CD4-positive, alpha-beta T cell (primary cell): Measurements from ENCODE around the gene HSDL2. TPM values are rescaled to one million over a fixed set of nuclear protein-coding genes. Genes with fewer than 3 reads are reported as not detected.

Experiments
- ATAC-seq: fragments of 200-7000 bp; cut with Tn5 transposase; one replicate; pipeline ENCODE4 v1.10.0; 2022; ENCODE audit warnings: mild to moderate bottlenecking; ENCODE audit not compliant: poor library complexity
- CTCF ChIA-PET: fragments of 350-600 bp; sonication (Branson Sonifier 250); formaldehyde crosslinking; loops from one replicate; lab custom pipeline; 2021; ENCODE audit warnings: antibody characterized with exemption, inconsistent platforms; lab: Charles Lee
- POLR2A ChIA-PET: fragments of 350-600 bp; sonication (Branson Sonifier 250); formaldehyde crosslinking; loops from one replicate; lab custom pipeline; 2021; ENCODE audit warnings: antibody characterized with exemption, inconsistent platforms; lab: Charles Lee
- DNase-seq, 14 experiments: peaks; one replicate each; pipeline ENCODE4 v3.0.0-alpha.2; 2013 to 2020; ENCODE audit warnings: mixed read lengths in 2 of 14
- H3K27ac ChIP-seq, 2 donors: one replicate each; pipeline versions ENCODE4 v1.5.1 to v1.7.0; 2013; ENCODE audit warnings: low read length in 2 of 2, low read depth in 1 of 2, mild to moderate bottlenecking in 1 of 2
- H3K27me3 ChIP-seq, 2 experiments: 1 replicate in 1 of 2; 2 replicates in 1 of 2; pipeline versions ENCODE4 v1.6.1 to v1.7.0; 2013; ENCODE audit warnings: low read length in 2 of 2, control low read depth in 1 of 2, mild to moderate bottlenecking in 1 of 2, moderate library complexity in 1 of 2; ENCODE audit not compliant: insufficient read depth in 2 of 2, control insufficient read depth in 1 of 2
- H3K36me3 ChIP-seq: one replicate; pipeline ENCODE4 v1.6.1; 2013; ENCODE audit warnings: low read length, control low read depth; ENCODE audit not compliant: insufficient read depth
- H3K4me1 ChIP-seq: one replicate; pipeline ENCODE4 v1.6.1; 2013; ENCODE audit warnings: low read length, control low read depth; ENCODE audit not compliant: insufficient read depth
- H3K4me3 ChIP-seq: one replicate; pipeline ENCODE4 v1.5.1; 2013; ENCODE audit warnings: mild to moderate bottlenecking, low read length, moderate library complexity
- H3K9me3 ChIP-seq, 2 experiments: 1 replicate in 1 of 2; 2 replicates in 1 of 2; pipeline versions ENCODE4 v1.6.1 to v1.7.0; 2013; ENCODE audit warnings: low read length in 2 of 2, mild to moderate bottlenecking in 2 of 2, control low read depth in 1 of 2, moderate library complexity in 1 of 2; ENCODE audit not compliant: control insufficient read depth in 1 of 2, insufficient read depth in 1 of 2
- H3K27ac Mint-ChIP-seq: one replicate; pipeline ENCODE4 v1.8.0; 2020; ENCODE audit warnings: mixed read lengths
- H3K27me3 Mint-ChIP-seq: one replicate; pipeline ENCODE4 v1.8.0; 2021; ENCODE audit warnings: mixed read lengths
- H3K36me3 Mint-ChIP-seq: one replicate; pipeline ENCODE4 v1.8.0; 2021; ENCODE audit warnings: low read depth, mixed read lengths
- H3K4me1 Mint-ChIP-seq: one replicate; pipeline ENCODE4 v1.8.0; 2021; ENCODE audit warnings: low read depth, mixed read lengths
- H3K4me3 Mint-ChIP-seq: one replicate; pipeline ENCODE4 v1.8.0; 2020; ENCODE audit warnings: mild to moderate bottlenecking, mixed read lengths
- H3K9me3 Mint-ChIP-seq: one replicate; pipeline ENCODE4 v1.8.0; 2020; ENCODE audit warnings: mixed read lengths
- intact Hi-C, 2 experiments: fragments of 100-400 bp; cut with DNase I in 1 of 2; cut with micrococcal nuclease in 1 of 2; formaldehyde crosslinking; loops; one replicate each; pipeline versions ENCODE4 v1.15.1 to v1.9.0; 2023 to 2025; cut with DNase I, micrococcal nuclease
- polyA plus RNA-seq, 2 donors: library from polyadenylated mRNA; unstranded; fragments of 120-200 nt; gene quantifications; one replicate each; pipeline ENCODE4 v1.2.1, GENCODE V29; 2013
- total RNA-seq, 174 experiments: library from RNA in 2 of 174; stranded (reverse) in 2 of 174; gene quantifications; one replicate each; pipeline ENCODE4 v1.2.3 and lab custom pipeline; 2021 to 2026
- TF ChIP-seq, protein P1 (sequence below): fragments of 200-600 bp; IDR thresholded peaks from one replicate; pipeline ENCODE4 v1.8.0; 2022; ENCODE audit warnings: antibody characterized with exemption, mild to moderate bottlenecking

HSDL2 gene
- total RNA-seq (1 to 10 TPM; 3.8 to 4.9 TPM), total RNA-seq (lab: John Stamatoyannopoulos, UW) (3.2 to 45.6 (median 19.1) reads per million in 172 experiments)
- polyA plus RNA-seq (2013, experiment 1 of 2): 16.3 TPM
- polyA plus RNA-seq (2013, experiment 2 of 2): 13.8 TPM

DNA sequence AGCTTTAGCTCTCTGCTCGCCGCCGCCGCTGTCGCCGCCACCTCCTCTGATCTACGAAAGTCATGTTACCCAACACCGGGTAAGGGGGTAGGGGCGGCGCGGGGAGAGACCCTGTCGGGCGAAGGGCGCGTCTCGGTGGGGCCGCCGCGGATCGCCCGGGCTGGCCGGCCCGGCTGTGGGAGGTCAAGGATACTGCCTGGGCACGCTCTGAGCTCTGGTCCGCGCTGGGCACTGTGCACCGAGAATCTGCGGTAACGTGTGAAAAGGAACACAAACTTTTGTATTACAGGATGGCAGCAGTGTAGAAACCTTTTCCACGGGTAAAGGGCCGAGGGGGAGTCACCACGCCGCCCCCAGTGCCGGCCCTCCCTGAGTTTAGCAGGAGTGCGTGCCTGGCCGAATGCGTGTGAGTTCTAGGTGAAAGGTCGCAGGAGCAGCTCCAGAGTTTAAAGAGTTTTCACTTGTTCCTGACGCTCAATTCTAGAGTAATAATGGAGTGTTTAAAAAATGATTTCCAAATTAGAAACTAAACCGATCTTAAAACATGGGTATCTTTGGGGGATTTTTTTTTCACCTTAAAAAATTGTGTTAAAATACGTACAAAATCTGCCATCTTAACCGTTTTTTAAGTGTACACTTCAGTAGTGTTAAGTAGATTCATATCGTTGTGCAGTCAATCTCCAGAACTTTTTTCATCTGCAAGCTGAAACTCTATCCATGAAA, at the start of gene HSDL2:
HSDL2 (plus strand) TSS at position 7 of the 723 bp plus-strand sequence; CDS start at position 63, 56 bp downstream.
- H3K27me3 Mint-ChIP-seq: no peaks in the 10 kb centered on the region
- peaks cover 23% of the 10 kb centered on the region for H3K36me3 Mint-ChIP-seq
- no peaks in the 10 kb centered on the region for H3K27me3 ChIP-seq
- H3K4me3 ChIP-seq: peak within 1 kb of the TSS; percentile 98
- H3K4me3 Mint-ChIP-seq: peak within 1 kb of the TSS; percentile 100
- no peaks in the 10 kb centered on the region for H3K9me3 ChIP-seq
- POLR2A ChIA-PET: interaction anchor here (0.6 to 2.8 kb wide), 29 partner anchors 11 to 897 kb away, joined by 3 to 45 read pairs (median 4); partner anchors contain the start of genes DNAJC25, ECPAS, GNG10 and INIP
- H3K27ac ChIP-seq: peak within 1 kb of the TSS; percentile 89 to 94
- peaks cover 67% of the 10 kb centered on the region for H3K4me1 Mint-ChIP-seq
- DNase-seq (peak in 6 of 14 experiments; percentile 4 to 55 (median 32)), ATAC-seq (peak; percentile 4)
- CTCF ChIA-PET: interaction anchor here (1.6 to 2.5 kb wide), 3 partner anchors 20 to 267 kb away, joined by 6 to 8 read pairs (median 7); partner anchors contain the start of gene PTBP3
- intact Hi-C loops: loop anchor here in 1 of 2 experiments (1.0 to 10.0 kb wide), 3 partner anchors 106 to 483 kb away; partner anchors contain the start of genes KIAA1958 and UGCG
- H3K27ac Mint-ChIP-seq: peak within 1 kb of the TSS; percentile 98
- no peaks in the 10 kb centered on the region for H3K9me3 Mint-ChIP-seq
- TF ChIP-seq, protein P1, sequence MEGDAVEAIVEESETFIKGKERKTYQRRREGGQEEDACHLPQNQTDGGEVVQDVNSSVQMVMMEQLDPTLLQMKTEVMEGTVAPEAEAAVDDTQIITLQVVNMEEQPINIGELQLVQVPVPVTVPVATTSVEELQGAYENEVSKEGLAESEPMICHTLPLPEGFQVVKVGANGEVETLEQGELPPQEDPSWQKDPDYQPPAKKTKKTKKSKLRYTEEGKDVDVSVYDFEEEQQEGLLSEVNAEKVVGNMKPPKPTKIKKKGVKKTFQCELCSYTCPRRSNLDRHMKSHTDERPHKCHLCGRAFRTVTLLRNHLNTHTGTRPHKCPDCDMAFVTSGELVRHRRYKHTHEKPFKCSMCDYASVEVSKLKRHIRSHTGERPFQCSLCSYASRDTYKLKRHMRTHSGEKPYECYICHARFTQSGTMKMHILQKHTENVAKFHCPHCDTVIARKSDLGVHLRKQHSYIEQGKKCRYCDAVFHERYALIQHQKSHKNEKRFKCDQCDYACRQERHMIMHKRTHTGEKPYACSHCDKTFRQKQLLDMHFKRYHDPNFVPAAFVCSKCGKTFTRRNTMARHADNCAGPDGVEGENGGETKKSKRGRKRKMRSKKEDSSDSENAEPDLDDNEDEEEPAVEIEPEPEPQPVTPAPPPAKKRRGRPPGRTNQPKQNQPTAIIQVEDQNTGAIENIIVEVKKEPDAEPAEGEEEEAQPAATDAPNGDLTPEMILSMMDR: no peak
- H3K36me3 ChIP-seq: no peaks in the 10 kb centered on the region
- H3K4me1 ChIP-seq: peaks cover 17% of the 10 kb centered on the region

DNA sequence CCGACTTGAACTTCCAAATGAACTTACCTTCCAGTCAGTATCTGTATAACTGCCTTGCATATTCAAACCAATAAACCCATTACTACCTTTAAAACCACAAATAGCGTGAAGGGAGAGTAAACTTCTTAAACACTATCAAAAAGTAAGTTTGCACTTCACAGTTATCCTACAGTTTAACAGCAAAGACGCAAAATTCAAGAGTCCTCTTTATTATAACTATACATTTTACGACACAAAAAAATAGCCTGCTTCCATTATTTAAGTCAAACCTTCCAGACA, 48.3 kb upstream of the HSDL2 start:
- Histone ChIP-seq H3K4me1 (peaks cover 18% of the 10 kb centered on the region), H3K4me3 (peak overlapping the region; percentile 75), H3K36me3 (no peaks in the 10 kb centered on the region), H3K9me3 (no peaks in the 10 kb centered on the region), H3K27me3 (no peaks in the 10 kb centered on the region), H3K27ac (peak overlapping the region in 1 of 2 donors; percentile 20)
- ATAC-seq (no peak), DNase-seq (peak in 2 of 14 experiments; percentile 22)
- no peaks in the 10 kb centered on the region for H3K27me3 Mint-ChIP-seq
- H3K36me3 Mint-ChIP-seq: peaks cover 20% of the 10 kb centered on the region
- H3K9me3 Mint-ChIP-seq: no peaks in the 10 kb centered on the region
- intact Hi-C loops: loop anchor here (5.0 to 10.0 kb wide), 9 partner anchors 34 to 891 kb away; partner anchors contain the start of genes DNAJC25 (in 1 of the 2), ECPAS (in 1 of the 2), FKBP15 (in 1 of the 2) and GNG10 (in 1 of the 2)
- ChIA-PET CTCF (interaction anchor here (0.5 to 1.3 kb wide), 2 partner anchors 29 to 219 kb away, joined by 3 to 4 read pairs; no protein-coding TSS in a partner anchor), POLR2A (interaction anchor here (2.5 to 3.6 kb wide), 5 partner anchors 12 to 156 kb away, joined by 9 to 50 read pairs (median 33); partner anchors contain the start of genes HSDL2, KIAA1958 and SUSD1)
- H3K4me3 Mint-ChIP-seq: peak overlapping the region; percentile 99
- TF ChIP-seq, protein P1: no peak
- H3K4me1 Mint-ChIP-seq: peaks cover 55% of the 10 kb centered on the region
- peak overlapping the region; percentile 88 for H3K27ac Mint-ChIP-seq

DNA sequence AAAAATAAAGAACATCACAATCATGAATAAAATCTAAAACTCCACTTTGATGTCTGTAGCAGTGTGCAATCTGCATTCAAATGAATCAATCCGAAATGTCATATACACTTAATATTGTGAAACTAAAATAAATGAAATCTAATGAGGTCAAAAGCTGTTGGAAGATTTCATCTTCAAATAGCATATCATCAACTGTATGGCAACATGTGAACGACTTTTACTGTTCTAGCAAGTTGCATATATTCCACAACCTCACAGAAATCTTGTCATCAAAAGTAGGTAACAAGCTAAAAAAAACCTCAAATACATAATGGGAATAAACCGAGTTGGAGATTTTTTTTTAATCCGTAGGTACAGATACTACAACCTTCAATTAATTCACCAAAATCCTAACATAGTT, 47.7 kb upstream of the HSDL2 start:
- peaks cover 49% of the 10 kb centered on the region for H3K4me1 Mint-ChIP-seq
- intact Hi-C loops: loop anchor here (2.0 to 10.0 kb wide), 12 partner anchors 13 to 890 kb away; partner anchors contain the start of genes UGCG (in 2 of the 2), DNAJC25 (in 1 of the 2), ECPAS (in 1 of the 2) and FKBP15 (in 1 of the 2)
- peak overlapping the region; percentile 99 for H3K4me3 Mint-ChIP-seq
- H3K9me3 Mint-ChIP-seq: no peaks in the 10 kb centered on the region
- H3K4me1 ChIP-seq: peaks cover 13% of the 10 kb centered on the region
- H3K27me3 ChIP-seq: no peaks in the 10 kb centered on the region
- DNase-seq (peak in 3 of 14 experiments; percentile 15 to 29 (median 20)), ATAC-seq (no peak)
- peak overlapping the region; percentile 72 to 92 for H3K27ac ChIP-seq
- H3K27me3 Mint-ChIP-seq: no peaks in the 10 kb centered on the region
- peak overlapping the region; percentile 75 for H3K4me3 ChIP-seq
- no peaks in the 10 kb centered on the region for H3K36me3 ChIP-seq
- peaks cover 20% of the 10 kb centered on the region for H3K36me3 Mint-ChIP-seq
- H3K9me3 ChIP-seq: no peaks in the 10 kb centered on the region
- POLR2A ChIA-PET: interaction anchor here (0.6 to 3.6 kb wide), 10 partner anchors 12 to 701 kb away, joined by 3 to 50 read pairs (median 10); partner anchors contain the start of genes DNAJC25, GNG10, HSDL2 and KIAA1958
- CTCF ChIA-PET: interaction anchor here (0.6 to 1.6 kb wide), 3 partner anchors 37 to 219 kb away, joined by 3 to 7 read pairs (median 4); partner anchors contain the start of gene HSDL2
- TF ChIP-seq, protein P1: no peak
- H3K27ac Mint-ChIP-seq: peak overlapping the region; percentile 88
